ENCODE data around the gene BLZF1. TPM values are rescaled to one million over a fixed set of nuclear protein-coding genes. Genes with fewer than 3 reads are reported as not detected.

The BLZF1 gene
- polyA plus RNA-seq, result 25.2 and 36.1 TPM in 2 replicates

GRCh38 chr1:169367686-169368405, at the start of gene BLZF1, which contains the start of gene NME7:
TSS of gene BLZF1 (plus strand) at chr1:169368195. CDS start at chr1:169369523, 1,328 bp downstream.
TSS of gene NME7 (minus strand) at chr1:169367797. CDS start at chr1:169367710, 87 bp downstream.

GRCh38 chr1:169427081-169427641, 59.2 kb downstream of the BLZF1 start, which contains the start of gene CCDC181:
TSS of gene CCDC181 (minus strand) at chr1:169427474. CDS start at chr1:169424927, 2,547 bp downstream.

Other genes starting within 250 kb of the BLZF1 start
- 1,003 and 1,505 TPM in 2 replicates for gene NME7, start 398 bp upstream of the BLZF1 start, polyA plus RNA-seq
- 13.1 and 16.6 TPM in 2 replicates for gene CCDC181, start 59.3 kb downstream of the BLZF1 start, polyA plus RNA-seq
- 62.1 and 67.6 TPM in 2 replicates for gene SLC19A2, start 117.7 kb downstream of the BLZF1 start, polyA plus RNA-seq
- gene F5, start 218.3 kb downstream of the BLZF1 start, polyA plus RNA-seq, result 0.07 and 1.4 TPM in 2 replicates

Data from Purkinje cell (primary cell).